Small intestine (tissue), 7 donors: ENCODE data around the gene EVA1C. TPM values are rescaled to one million over a fixed set of nuclear protein-coding genes. Genes with fewer than 3 reads are reported as not detected.
A peak's percentile ranks its signal among the peaks of the same experiment; 100 is the strongest.
"Not testable (repeated sequence)": the region's sequence is repeated elsewhere in the genome, so short reads cannot be mapped to it uniquely, and the experiment has no call there.

Experiments
- DNase-seq, 2 donors: peaks; one replicate each; pipeline versions ENCODE4 v3.0.0 to v3.0.0-alpha.2; 2013
- FAIRE-seq: peaks from 2 replicates; lab custom pipeline; 2012; peaks lifted over from hg19 to GRCh38; lab: Jason Lieb, UNC
- H3K27ac ChIP-seq, 3 donors: one replicate each; pipeline ENCODE4 v1.5.1; 2013; ENCODE audit warnings: low read length in 2 of 3, mild to moderate bottlenecking in 2 of 3, control low read depth in 1 of 3, inconsistent platforms in 1 of 3, low read depth in 1 of 3, moderate library complexity in 1 of 3
- H3K27me3 ChIP-seq, 3 donors: one replicate each; pipeline ENCODE4 v1.6.1; 2013; ENCODE audit warnings: low read length in 3 of 3, inconsistent platforms in 1 of 3; ENCODE audit not compliant: control insufficient read depth in 3 of 3, insufficient read depth in 3 of 3
- H3K36me3 ChIP-seq, 3 donors: one replicate each; pipeline ENCODE4 v1.6.1; 2013; ENCODE audit warnings: low read length in 3 of 3, inconsistent platforms in 1 of 3, low read depth in 1 of 3, mild to moderate bottlenecking in 1 of 3, moderate library complexity in 1 of 3; ENCODE audit not compliant: control insufficient read depth in 3 of 3, insufficient read depth in 2 of 3
- H3K4me1 ChIP-seq, 3 donors: one replicate each; pipeline ENCODE4 v1.6.1; 2013; ENCODE audit warnings: low read length in 2 of 3, inconsistent platforms in 1 of 3, low read depth in 1 of 3, mild to moderate bottlenecking in 1 of 3, moderate library complexity in 1 of 3; ENCODE audit not compliant: control insufficient read depth in 3 of 3, insufficient read depth in 2 of 3
- H3K4me3 ChIP-seq, 3 donors: one replicate each; pipeline ENCODE4 v1.5.1; 2013; ENCODE audit warnings: low read length in 3 of 3, control low read depth in 1 of 3, inconsistent platforms in 1 of 3, low read depth in 1 of 3, mild to moderate bottlenecking in 1 of 3, moderate library complexity in 1 of 3
- H3K9me3 ChIP-seq, 2 donors: one replicate each; pipeline ENCODE4 v1.6.1; 2013; ENCODE audit warnings: low read depth in 1 of 2, low read length in 1 of 2; ENCODE audit not compliant: control insufficient read depth in 2 of 2, insufficient read depth in 1 of 2
- WGBS, 3 donors: extraction: QIAGEN DNeasy Blood & Tissue Kit; methylation state at CpG; one replicate each; pipeline ENCODE4 v1.1.7; 2013; 5-methylcytosine and 5-hydroxymethylcytosine counted together
- polyA plus RNA-seq, 4 donors: library from polyadenylated mRNA; stranded (reverse) in 3 of 4; unstranded in 1 of 4; fragments of 200-250 nt in 3 of 4; fragments of 120-200 nt in 1 of 4; gene quantifications; one replicate each; pipeline versions ENCODE4 v1.2.1 to v1.2.3, GENCODE V29; 2013
- donor health status: healthy with polysubstance abuse.
- donor health status: control.
- donor health status: control.
- donor health status: Bipolar disorder and iron deficiency.
- donor health status: healthy.

EVA1C gene
- polyA plus RNA-seq, 4 donors: 0.58 to 33.5 (median 16.1) TPM

- no peaks in the 10 kb centered on the region for H3K9me3 ChIP-seq
- H3K4me3 ChIP-seq: no peak overlapping the region
- H3K27me3 ChIP-seq: no peaks in the 10 kb centered on the region
- WGBS, 3 donors: 87 to 95% (median 92%) methylated on average over 8 of the region's 8 CpGs
- no peaks in the 10 kb centered on the region for H3K4me1 ChIP-seq
- H3K36me3 ChIP-seq: no peaks in the 10 kb centered on the region
- no peak overlapping the region for H3K27ac ChIP-seq
- FAIRE-seq: no peak
- DNase-seq: no peak
Observed at GRCh38 chr21:32534113-32534512, 121.6 kb downstream of the EVA1C start.

GRCh38 chr21:32535612-32536011 is 123.1 kb downstream of the EVA1C start:
- WGBS, 3 donors: 93 to 96% (median 93%) methylated on average over 7 of the region's 7 CpGs
- FAIRE-seq: no peak
- Histone ChIP-seq H3K4me1 (no peaks in the 10 kb centered on the region), H3K4me3 (no peak overlapping the region), H3K27ac (no peak overlapping the region), H3K27me3 (no peaks in the 10 kb centered on the region), H3K9me3 (no peaks in the 10 kb centered on the region), H3K36me3 (no peaks in the 10 kb centered on the region)
- no peak for DNase-seq

GRCh38 chr21:32537569-32537881 is 125.0 kb downstream of the EVA1C start:
- Histone ChIP-seq H3K4me1 (no peaks in the 10 kb centered on the region), H3K4me3 (no peak overlapping the region), H3K27me3 (no peaks in the 10 kb centered on the region), H3K27ac (no peak overlapping the region), H3K9me3 (no peaks in the 10 kb centered on the region), H3K36me3 (no peaks in the 10 kb centered on the region)
- DNase-seq: no peak
- 75 to 94% (median 91%) methylated on average over 3 of the region's 3 CpGs for WGBS, 3 donors
- no peak for FAIRE-seq

DNA sequence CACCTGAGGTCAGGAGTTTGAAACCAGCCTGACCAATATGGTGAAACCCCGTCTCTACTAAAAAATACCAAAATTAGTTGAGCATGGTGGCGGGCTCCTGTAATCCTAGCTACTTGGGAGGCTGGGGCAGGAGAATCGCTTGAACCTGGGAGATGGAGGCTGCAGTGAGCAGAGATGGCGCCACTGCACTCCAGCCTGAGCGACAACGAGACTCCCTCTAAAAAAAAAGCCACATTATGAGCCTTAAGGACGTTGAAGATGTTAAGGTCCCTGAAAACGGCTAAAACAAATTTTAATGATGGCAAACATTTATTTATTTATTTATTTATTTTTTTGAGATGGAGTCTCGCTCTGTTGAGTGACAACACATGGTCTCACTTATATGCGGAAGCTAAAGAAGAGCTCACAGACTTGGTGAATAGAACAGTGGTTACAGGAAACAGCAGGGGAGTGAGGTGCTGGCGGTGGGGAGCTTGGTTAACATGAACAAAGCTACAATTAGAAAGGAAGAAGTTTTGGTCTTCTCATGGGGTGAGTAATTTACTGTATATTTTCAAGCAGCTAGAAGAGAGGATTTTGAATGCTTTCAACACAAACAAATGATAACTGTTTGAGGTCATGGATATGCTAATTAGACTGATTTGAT is 125.8 kb downstream of the EVA1C start:
- peak in 1 of 2 donors; percentile 33 for DNase-seq
- Histone ChIP-seq H3K27me3 (no peaks in the 10 kb centered on the region), H3K4me3 (no peak overlapping the region), H3K4me1 (no peaks in the 10 kb centered on the region), H3K36me3 (no peaks in the 10 kb centered on the region), H3K27ac (no peak overlapping the region), H3K9me3 (no peaks in the 10 kb centered on the region)
- no peak for FAIRE-seq
- 73 to 86% (median 79%) methylated on average over 11 of the region's 11 CpGs for WGBS, 3 donors

- H3K4me1 ChIP-seq: no peaks in the 10 kb centered on the region
- FAIRE-seq: no peak
- 83 to 89% (median 86%) methylated on average over 6 of the region's 6 CpGs for WGBS, 3 donors
- H3K9me3 ChIP-seq: no peaks in the 10 kb centered on the region
- no peak overlapping the region for H3K4me3 ChIP-seq
- DNase-seq: no peak
- H3K36me3 ChIP-seq: no peaks in the 10 kb centered on the region
- no peak overlapping the region for H3K27ac ChIP-seq
- H3K27me3 ChIP-seq: no peaks in the 10 kb centered on the region
Observed at GRCh38 chr21:32539378-32539777, 126.9 kb downstream of the EVA1C start.

GRCh38 chr21:32543056-32543455 is 130.6 kb downstream of the EVA1C start:
- H3K9me3 ChIP-seq, DNase-seq, FAIRE-seq, H3K27ac ChIP-seq, H3K4me3 ChIP-seq, H3K27me3 ChIP-seq, H3K36me3 ChIP-seq, H3K4me1 ChIP-seq: not testable (repeated sequence)
- 98 to 100% (median 100%) methylated on average over 1 to 2 of the region's 2 CpGs for WGBS, 3 donors

DNA sequence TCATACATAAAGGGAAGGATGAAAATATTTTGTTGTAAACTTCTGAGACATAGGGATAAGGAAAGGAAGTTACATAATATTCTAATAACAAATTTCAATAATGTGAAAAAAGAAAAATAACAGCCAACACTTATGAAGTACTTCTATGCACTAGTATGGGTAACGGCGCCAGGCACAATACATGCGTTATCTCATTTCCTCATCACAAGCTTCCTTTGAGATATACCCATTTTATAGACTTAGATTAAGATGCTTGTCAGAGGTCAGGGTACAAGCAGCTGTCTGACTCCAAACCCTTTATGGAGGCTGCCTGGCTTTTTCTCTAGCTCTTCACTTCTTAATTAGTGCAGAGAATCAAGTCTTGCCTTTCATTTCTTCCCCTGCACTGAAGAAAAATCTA is 131.5 kb downstream of the EVA1C start:
- DNase-seq (no peak), FAIRE-seq (no peak)
- H3K4me1 ChIP-seq: no peaks in the 10 kb centered on the region
- H3K9me3 ChIP-seq: no peaks in the 10 kb centered on the region
- no peak overlapping the region for H3K4me3 ChIP-seq
- no peak overlapping the region for H3K27ac ChIP-seq
- 80 to 85% (median 80%) methylated on average over 3 of the region's 3 CpGs for WGBS, 3 donors
- no peaks in the 10 kb centered on the region for H3K36me3 ChIP-seq
- H3K27me3 ChIP-seq: no peaks in the 10 kb centered on the region

DNA sequence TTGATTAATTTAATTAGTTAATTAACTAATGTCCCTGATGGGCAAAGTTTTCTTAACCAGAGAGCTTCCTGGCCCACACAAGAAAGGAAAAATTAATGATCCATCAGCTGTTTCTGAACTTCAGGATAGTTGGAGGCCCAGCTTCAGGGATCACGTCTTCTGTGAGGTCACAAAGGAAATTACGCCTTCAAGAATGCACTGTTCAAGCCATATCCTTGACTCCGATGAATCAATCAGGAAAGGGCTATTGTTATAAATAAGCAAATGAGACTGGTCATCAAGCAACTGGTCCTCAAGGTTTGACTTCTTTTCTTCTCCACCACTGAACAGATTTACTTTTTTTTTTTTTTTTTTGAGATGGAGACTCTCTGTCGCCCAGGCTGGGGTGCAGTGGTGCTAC is 132.2 kb downstream of the EVA1C start:
- no peaks in the 10 kb centered on the region for H3K27me3 ChIP-seq

GRCh38 chr21:32545948-32546441 is 133.5 kb downstream of the EVA1C start:
- FAIRE-seq (no peak), DNase-seq (no peak)

More for the DNA sequence above, 132.2 kb downstream of the EVA1C start:
- H3K4me3 ChIP-seq: no peak overlapping the region
- no peaks in the 10 kb centered on the region for H3K36me3 ChIP-seq
- no peak for FAIRE-seq
- WGBS, 3 donors: 87 to 92% (median 90%) methylated on average over 4 of the region's 4 CpGs
- H3K9me3 ChIP-seq: no peaks in the 10 kb centered on the region
- H3K27ac ChIP-seq: no peak overlapping the region
- no peak for DNase-seq
- no peaks in the 10 kb centered on the region for H3K4me1 ChIP-seq

More at GRCh38 chr21:32545948-32546441, 133.5 kb downstream of the EVA1C start:
- no peaks in the 10 kb centered on the region for H3K4me1 ChIP-seq
- H3K36me3 ChIP-seq: no peaks in the 10 kb centered on the region
- no peak overlapping the region for H3K4me3 ChIP-seq
- no peaks in the 10 kb centered on the region for H3K27me3 ChIP-seq
- no peak overlapping the region for H3K27ac ChIP-seq
- no peaks in the 10 kb centered on the region for H3K9me3 ChIP-seq
- 77 to 93% (median 91%) methylated on average over 6 of the region's 6 CpGs for WGBS, 3 donors
